Measurements from ENCODE around the gene ONECUT2.

DNA sequence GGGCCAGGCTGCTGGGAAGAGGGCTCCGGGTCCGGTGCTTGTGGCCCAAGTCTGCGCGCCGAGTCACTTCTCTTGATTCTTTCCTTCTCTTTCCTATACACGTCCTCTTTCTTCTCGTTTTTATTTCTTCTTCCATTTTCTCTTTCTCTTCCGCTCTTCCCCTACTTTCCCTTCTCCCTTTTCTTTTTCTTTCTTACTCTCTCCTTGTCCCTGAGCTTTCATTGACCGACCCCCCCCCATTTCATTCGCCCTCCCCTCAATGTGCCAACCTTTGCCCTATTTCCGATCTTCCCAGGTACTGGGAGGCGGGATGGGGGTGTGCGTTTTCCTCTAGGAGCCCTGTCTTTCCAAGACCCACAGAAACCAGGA, 1.8 kb downstream of the ONECUT2 start:
- TF ChIP-seq, protein P1, sequence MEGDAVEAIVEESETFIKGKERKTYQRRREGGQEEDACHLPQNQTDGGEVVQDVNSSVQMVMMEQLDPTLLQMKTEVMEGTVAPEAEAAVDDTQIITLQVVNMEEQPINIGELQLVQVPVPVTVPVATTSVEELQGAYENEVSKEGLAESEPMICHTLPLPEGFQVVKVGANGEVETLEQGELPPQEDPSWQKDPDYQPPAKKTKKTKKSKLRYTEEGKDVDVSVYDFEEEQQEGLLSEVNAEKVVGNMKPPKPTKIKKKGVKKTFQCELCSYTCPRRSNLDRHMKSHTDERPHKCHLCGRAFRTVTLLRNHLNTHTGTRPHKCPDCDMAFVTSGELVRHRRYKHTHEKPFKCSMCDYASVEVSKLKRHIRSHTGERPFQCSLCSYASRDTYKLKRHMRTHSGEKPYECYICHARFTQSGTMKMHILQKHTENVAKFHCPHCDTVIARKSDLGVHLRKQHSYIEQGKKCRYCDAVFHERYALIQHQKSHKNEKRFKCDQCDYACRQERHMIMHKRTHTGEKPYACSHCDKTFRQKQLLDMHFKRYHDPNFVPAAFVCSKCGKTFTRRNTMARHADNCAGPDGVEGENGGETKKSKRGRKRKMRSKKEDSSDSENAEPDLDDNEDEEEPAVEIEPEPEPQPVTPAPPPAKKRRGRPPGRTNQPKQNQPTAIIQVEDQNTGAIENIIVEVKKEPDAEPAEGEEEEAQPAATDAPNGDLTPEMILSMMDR (IDR thresholded peaks at IDR 0.05), result no peak
- TF ChIP-seq POLR2A (IDR thresholded peaks at IDR 0.05), result no peak

Data from ovary (tissue), 3 donors.